Fibroblast of skin of left quadriceps (primary cell): ENCODE data around the gene EHBP1.
"Not testable (repeated sequence)": the region's sequence is repeated elsewhere in the genome, so short reads cannot be mapped to it uniquely, and the experiment has no call there.

Source experiments
- DNase-seq, 2 experiments: peaks; one replicate each; pipeline ENCODE4 v3.0.0-alpha.2; 2013; ENCODE audit warnings: low read depth in 2 of 2

Gene EHBP1

DNA sequence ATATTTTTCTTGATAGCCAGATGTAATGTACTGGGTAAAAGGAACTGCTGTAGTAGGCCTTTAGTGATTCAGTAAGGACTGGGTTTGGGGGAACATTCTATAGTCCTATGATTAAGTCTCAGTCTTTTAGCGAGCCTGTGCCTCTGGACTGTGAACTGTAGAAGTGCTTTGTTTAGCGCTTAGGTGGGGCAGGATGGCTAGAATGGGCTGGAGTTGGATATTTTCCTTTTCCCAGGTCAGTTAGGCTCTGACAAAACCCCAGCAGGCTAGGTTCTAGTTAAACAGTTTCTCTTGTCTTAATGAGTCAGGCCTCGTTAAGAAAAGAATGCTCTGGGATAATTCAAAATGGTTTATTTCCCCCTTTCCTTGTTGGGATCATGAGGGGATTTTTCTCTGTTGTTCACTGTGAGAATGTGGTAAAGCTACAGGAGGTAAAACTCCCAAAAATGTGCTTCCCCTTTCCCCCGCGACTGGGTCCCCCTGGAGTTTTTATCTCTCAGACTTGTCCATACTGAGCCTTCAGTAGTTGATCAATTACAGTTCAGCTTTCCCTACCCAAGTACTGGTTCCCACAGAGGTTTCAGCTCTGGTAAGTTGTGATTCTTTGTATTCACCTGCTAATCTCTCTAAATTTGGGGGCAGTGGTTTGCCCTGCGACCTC lies 31.5 kb downstream of the EHBP1 start:
- no peak for DNase-seq

DNA sequence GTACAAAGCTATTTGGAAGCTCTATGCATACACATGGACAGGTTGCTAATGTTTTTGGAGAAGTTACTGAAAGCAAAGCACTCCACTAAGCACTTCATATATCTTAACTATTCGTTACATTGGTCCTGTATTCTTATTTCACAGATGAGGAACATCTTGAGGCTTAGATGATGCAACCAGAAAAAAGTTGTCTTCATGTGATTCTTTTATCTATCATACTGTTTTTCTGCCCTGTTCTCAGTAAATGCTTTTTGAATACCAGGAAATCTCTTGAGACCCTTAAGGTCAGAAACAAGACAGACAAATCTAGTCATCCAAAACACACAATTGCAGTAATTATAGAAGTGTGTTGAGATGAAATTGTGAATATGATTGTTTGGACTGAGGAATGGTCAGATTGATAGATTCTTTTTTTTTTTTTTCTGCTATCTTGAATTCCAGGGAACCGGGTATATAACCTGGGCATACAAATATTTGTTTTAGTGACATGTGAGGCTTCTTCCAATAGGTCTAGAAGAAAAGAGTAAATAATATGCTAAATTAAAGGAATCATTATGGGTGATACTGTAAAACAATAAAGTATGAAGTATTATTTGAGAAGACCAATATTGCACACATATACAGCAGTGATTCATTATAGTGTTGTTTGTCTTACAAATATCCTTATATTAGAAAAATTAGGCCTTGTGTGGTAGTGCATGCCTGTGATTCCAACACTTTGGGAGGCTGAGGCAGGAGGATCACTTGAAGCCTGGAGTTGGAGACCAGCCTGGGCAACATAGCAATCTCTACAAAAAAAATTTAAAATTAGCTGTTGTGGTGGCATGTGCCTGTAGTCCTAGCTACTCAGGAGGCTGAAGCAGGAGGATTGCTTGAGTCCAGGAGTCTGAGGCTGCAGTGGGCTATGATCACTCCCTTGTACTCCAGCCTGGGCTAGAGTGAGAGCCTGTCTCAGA lies 33.7 kb downstream of the EHBP1 start:
- DNase-seq: peak; percentile 44 to 51

DNA sequence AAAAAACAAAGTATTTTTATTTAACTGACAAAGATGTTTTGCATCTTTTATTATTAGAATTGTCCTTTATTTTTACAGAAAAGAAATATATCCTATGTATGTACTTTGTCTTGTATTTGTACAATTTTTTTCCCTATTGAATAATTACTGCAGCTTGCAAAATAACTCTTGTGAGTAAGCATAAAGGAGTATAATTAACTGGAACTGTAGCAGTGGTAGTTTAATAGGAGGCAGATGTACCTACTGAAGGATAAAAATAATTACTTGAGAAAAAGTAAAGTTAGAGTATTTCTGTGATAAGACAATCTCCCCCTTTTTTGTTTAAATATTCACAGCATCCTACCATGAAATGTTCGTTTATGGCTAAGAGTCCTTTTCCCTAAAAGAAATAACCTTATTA lies 34.7 kb downstream of the EHBP1 start:
- no peak for DNase-seq

DNA sequence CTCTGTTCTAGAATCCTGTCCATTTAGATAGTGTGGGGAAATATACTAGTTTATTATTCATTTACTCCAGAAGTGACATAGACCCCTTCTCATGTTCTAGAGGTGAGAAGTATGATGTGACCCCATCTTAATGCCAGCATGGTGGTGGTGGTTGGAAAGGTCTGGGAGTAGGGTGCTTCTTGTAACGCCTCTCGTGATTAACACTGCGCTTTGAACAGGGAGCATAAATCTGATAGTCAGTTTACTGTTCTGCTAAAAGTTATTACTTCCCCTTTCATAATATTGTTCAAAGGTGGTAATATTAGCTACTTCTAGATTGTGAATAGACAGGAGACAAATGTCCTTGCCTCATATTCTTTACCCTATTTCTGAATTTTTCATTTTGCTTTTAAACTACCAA lies 35.6 kb downstream of the EHBP1 start:
- no peak for DNase-seq

DNA sequence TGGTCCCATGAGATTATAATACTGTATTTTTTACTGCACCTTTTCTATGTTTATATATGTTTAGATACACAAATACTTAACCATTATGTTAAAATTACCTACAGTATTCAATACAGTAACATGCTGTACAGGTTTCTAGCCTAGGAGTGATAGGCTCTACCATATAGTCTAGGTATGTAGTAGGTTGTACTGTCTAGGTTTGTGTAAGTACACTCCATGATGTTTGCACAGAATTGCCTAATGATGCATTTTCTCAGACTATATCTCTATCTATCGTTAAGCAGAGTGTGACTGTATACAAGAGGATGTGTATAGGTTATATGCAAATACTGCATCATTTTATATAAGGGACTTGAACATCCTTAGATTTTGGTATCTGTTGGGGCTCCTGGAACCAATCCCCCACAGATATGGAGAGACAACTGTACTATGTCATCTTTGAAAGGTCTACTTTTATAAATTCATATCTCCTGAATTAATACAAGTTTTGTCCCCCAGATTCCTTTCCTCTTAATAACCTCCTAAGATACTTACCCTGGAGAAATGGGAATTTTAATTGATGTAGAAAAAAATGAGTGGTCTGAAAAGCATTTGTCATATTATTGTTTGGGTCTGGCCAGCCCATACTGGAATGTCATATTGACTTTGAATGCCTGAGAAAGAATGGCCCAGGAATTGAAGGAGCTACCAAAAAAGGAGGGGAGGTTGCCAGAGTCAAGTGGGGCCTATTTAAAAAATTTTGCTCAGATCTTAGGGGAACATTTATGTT lies 36.6 kb downstream of the EHBP1 start:
- peak in 1 of 2 experiments; percentile 21 for DNase-seq

DNA sequence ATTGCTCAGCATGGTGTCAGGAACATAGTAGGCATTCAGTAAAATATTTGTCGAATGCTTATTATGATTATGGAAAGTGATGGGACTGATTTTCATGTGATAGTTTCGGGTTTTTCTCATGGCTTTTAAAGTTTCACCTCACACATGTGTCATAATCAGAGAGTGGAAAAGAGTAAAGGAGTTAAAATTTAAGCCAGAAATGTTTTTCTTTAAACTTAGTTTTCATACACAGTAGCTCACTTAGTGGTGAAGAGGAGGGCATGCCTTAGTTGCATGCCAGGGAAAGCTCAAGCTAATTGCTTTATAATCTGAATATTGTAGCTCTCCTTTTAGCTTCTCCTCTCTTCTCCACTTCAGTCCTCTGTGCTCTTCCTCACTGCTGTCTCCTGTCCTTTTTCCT lies 38.0 kb downstream of the EHBP1 start:
- no peak for DNase-seq

DNA sequence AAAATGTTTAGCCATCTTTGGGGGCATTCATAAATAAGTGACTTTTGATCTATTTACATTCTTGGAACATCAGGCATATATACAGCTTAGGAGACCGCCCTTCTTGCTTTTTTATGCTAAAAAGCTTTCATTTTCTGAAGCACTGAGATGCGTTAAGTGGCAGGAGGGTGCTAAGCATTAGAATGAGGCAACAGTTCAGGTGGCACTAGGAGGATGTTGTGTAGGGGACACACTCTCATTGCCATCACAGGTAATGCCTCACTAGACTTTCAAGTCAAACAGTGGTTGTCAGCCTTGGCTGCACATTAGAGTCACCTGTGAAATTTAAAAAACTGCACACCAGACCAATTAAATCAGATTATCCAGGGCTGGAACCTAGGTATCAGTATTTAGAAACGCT lies 39.1 kb downstream of the EHBP1 start:
- DNase-seq: no peak

DNA sequence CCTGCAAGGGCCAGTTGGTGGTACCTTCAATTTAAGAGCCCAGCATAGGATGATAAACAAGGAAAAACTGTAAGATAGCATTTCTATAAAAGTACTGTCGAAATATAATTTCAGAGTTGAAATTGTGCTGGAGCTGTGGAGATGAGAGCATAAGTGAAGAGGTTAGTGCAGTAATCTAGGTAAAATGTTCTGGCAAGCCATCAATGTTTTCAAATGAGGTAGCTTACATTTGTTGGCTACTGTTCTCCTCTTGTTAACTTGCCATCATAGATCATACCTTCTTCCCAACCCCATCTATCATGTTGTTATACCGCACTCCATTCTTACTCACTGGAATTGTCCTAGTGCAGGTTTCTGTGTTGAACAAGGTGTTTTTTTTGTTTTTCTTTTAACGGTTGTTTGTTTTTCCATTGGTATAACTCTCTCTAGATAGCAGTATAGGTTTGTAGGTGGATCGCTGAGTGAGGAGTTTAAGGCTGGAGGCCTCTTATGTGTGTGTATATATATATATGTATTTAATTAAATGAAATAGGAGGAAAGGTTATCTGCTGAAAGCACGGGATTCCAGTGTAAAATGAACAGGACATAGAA lies 40.5 kb downstream of the EHBP1 start:
- DNase-seq: no peak

DNA sequence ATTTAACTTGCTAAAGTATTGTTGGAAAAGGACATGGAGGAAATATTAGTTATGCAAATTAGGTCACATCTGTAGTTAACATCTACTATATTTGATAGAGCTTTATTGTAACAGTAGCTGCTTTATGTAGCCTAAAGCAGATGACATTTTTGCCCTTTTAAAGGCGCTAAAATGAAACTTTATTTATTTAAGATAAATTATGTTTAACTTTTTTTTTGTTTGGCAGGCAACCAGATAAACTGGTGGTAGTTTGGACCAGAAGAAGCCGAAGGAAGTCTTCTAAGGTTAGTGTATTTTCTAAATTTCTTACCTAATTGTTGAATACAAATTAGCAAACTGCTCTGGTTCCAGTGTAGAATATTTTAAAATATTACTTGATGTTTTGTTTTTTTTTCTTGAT lies 41.7 kb downstream of the EHBP1 start:
- DNase-seq: no peak

DNA sequence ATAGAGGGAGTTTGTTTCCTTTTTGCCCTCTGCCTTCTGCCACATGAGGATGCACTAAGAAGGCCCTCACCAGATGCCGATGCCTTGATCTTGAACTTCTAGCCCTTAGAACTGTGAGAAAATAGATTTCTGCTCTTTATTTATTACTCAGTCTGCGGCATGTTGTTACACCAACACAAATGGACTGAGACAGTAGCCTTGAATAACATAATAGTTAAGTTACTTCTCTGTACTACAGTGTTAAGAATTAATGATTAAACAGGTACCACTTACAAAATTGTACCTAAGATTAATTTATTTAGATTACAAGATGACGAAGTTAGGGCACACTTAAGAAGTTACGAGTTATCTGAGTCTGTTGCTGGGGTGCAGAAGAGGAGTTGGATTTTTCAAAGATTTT lies 42.4 kb downstream of the EHBP1 start:
- DNase-seq: no peak

DNA sequence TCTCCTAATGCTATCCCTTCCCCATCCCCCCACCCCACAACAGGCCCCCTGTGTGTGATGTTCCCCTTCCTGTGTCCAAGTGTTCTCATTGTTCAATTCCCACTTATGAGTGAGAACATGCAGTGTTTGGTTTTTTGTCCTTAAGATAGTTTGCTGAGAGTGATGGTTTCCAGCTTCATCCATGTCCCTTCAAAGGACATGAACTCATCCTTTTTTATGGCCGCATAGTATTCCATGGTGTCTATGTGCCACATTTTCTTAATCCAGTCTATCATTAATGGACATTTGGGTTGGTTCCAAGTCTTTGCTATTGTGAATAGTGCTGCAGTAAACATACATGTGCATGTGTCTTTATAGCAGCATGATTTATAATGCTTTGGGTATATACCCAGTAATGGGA lies 43.6 kb downstream of the EHBP1 start:
- DNase-seq: not testable (repeated sequence)

DNA sequence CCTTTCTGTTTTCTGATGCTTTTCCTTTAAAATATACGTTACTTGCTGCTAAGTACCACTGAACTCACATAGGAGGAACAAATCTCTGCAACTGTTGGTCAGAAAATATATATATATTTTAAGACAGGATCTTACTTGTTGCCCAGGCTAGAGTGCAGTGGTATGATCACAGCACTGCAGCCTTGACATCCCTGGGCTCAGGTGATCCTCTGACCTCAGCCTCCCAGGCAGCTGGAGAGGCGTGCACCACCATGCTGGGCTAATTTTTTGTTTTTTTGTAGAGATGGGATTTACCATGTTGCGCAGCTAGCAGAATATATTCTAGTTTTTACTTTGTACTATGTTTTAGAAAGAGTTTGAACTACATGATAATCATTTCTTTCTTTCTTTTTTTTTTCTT lies 51.5 kb downstream of the EHBP1 start:
- DNase-seq: no peak

DNA sequence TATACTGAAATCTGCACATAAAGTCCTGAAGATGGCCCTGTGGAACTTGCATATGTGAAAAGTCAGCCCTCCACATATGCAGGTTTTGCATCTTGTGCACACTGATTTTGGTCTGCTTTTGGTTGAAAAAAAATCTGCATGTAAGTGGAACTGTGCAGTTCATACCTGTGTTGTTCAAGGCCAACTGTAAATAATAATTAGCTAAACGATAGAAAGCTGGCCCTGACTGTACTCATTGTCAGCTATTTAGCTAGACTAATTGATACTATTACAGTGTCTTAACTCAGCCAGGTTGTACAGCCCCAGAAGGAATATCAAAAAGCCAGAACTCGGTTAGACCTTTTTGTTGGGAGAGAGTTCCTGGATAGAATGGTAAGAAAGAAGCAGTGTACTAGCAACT lies 54.5 kb downstream of the EHBP1 start:
- DNase-seq: no peak

DNA sequence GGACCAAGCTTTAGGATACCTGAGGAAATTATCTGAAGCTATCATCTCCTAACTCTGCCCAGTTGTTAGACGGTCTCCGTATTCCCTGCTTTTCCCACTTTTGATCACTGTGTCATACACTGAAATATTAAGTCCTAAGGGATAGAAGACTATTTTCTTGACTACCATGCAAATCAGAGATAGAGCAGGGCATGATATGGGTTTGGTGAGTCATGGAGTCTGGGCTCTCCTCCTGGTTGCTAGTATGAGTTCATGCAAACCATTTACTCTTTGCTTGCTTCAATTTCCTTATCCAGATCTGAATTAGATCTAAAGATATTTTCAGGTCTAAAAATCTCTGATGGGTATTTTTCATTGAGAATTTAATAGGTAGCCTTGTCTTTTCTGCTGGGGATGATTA lies 55.0 kb downstream of the EHBP1 start:
- no peak for DNase-seq

DNA sequence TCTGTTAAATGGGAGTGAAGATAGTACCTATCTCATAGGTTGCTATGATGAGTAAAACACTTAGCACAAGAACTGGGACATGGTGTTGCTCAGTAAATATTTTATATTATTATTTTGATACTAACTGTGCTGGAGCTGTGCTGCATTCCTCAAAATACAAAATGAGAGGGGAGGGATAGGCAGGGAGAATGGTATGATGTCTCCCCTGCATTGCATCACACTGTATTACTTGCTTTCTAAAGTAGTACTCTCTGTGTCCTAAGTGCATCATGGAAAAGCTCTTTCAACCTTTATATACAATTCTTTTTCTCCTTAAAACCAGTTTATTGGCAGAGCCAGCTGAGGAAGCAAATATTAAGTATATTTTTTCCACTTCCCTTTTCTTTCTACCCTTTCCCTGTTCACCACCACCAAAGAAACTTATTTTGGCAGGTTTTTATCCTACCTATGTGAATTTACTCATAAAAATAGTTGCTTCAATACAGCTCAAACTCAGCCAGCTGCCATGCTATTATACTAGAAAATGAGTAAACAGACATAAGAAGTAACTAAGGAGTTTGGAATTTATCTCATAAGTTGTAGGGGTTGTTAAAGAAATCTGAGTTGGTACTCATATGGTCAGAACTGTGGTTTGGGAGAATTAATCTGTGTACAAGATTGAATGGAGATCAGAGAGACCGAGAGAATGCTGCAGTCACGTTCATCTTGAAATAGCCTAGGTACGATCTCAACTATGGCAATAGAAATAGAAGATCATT lies 60.3 kb downstream of the EHBP1 start:
- no peak for DNase-seq

DNA sequence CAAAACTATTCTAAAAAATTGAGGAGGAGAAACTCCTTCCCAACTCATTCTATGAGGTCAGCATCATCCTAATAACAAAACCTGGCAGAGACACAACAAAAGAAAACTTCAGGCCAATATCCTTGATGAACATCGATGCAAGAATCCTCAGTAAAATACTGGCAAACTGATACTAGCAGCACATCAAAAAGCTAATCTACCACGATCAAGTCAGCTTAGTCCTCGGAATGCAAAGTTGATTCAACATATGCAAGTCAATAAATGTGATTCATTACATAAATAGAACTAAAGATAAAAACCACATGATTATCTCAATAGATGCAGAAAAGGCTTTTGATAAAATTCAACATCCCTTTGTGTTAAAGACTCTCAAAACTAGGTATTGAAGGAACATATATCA lies 63.1 kb downstream of the EHBP1 start:
- DNase-seq: peak; percentile 28 to 32

DNA sequence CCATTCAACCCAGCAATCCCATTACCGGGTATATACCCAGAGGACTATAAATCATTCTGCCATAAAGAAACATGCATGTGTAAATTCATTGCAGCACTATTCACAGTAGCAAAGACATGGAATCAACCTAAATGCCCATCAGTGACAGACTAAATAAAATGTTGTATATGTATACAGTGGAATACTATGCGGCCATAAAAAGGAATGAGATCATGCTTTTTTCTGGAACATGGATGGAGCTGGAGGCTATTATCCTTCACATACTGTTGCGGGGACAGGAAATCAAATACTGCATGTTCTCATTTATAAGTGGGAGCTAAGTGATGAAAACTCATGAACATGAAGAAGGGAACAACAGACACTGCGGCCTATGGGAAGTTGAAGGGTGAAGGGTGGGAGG lies 65.1 kb downstream of the EHBP1 start:
- no peak for DNase-seq

DNA sequence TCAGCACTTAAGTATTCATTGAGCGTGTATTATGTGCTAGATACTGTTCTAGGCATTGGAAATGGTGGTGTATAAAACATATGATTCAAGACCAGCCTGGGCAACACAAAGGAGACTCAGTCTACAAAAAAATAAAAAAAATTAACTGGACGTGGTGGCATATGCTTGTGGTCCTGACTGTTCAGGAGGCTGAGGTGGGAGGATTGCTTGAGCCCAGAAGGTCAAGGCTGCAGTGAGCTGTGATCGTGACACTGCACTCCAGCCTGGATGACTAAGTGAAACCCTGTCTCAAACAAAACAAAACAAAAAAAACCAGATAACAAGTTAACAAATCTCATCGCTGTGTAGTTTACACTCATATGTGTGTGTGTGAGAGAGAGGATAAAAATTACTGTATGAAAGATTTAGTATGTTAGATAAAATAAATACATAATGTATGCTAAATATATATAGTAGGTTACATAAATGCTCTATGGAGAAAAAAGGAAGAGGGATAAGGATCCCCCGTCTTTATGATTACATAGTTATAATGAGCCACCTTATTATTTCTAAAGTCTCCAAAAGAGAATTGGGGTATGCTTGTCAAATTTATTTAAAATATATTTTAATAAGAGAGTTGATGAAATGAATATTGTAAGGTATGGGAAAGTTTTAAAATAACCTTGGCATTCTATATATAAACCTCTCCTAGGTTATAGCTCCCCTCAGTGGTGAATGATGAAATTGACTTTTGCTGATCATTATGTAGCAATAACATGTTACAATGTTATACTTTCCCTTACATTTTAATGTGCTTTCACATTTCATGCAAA lies 69.2 kb downstream of the EHBP1 start:
- DNase-seq: peak in 1 of 2 experiments; percentile 22

DNA sequence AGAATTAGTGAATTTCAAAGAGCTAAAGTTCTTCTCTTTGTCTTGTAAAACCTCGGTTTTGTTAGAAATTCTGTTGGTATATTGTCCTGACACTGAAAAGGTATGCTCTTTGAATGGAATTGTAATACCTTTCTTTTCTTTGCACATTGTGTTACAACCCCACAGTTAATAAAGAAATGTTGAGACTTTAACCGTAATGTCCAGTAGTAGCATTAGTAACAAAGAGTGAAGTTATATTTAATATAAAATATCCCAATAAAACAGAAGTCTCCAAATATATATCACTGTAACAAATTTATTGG lies 69.8 kb downstream of the EHBP1 start:
- no peak for DNase-seq

DNA sequence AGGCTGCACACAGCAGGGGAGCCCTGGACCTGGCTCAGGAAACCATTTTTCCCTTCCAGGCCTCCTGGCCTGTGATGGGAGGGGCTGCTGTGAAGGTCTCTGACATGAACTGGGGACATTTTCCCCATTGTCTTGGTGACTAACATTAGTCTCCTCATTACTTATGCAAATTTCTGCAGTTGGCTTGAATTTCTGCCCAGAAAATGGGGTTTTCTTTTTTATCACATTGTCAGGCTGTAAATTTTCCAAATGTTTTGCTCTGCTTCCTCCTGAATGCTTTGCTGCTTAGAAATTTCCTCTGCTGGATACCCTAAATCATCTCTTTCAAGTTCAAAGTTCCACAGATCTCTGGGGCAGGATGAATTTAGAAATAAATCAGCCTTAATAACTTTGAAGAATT lies 78.2 kb downstream of the EHBP1 start:
- no peak for DNase-seq

DNA sequence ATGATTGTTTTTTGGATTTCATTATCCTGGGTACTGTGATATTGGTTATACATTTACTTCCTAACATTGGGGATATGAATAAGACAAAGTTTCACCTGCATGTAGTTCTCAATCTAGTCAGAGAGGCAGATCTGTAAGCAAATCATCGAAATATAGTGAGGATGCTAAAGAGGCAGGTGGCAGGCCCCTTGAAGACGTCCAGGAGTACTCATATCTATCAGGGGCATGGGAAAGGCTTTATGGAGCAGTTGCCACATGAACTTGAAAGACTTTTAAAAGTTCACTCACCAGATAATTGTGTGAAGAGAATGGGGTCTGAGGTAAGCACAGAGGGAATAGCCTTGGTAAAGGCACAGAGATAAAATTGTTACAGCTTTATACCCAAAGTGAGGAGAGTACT lies 78.8 kb downstream of the EHBP1 start:
- no peak for DNase-seq
